Measurements from ENCODE around the gene KIF3A. TPM values are rescaled to one million over a fixed set of nuclear protein-coding genes. Genes with fewer than 3 reads are reported as not detected.

Gene KIF3A
- total and polyA plus RNA-seq, 2 of the 8 experiments (the other 6 are each of a cell fraction or from before 2014, with no cell fraction given), result 3.1 to 13.1 TPM

DNA sequence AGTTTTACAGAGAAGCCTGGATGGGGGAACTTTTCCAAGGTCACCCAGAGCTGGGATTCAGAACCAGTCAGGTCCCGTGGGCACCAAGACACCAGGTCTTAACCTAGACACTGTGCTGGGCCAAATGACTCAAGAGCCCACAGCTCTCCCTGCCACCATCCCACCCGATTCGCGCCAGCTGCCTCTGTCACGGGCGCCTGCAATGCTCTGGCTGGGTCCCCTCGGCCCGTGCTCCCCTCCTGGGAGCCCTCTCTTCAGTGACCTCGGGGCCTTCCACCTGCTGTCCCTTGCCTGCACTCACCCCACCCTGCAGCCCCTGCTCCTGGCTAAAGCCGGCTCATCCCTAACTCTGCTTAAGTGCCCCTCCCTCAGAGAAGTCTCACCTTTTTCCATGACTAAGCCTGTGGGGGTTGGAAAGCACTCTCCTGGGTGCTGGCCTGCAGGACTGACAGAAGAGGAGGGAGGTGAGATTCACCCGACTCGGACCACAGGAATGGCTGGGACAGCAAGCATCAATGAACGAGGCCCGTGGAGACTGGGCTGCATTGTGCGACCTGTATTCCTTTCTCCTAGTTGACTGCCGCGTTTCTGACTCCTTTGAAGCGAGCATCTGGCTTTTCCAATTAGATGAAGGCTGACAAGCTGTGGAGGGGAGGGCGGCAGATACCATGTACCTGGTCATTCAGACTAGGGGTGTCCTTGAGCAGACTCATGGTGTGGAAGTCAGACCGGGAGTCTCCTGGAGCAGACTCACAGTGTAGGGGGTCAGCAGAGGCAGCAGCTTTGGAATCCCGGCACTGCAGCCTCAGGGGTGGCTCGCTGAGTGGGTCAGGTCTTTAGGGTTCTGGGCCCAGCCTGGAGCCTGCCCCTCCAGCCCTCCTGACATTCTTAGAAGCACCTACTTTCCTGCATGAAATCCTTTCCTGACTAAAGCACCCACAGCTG is 69.3 kb downstream of the KIF3A start:
- H3K27me3 ChIP-seq (replicated peaks in 1 of 4; ENCODE audit: control insufficient read depth in 3 of 4, extremely low read depth in 1 of 4, insufficient read depth in 3 of 4, low read length in 3 of 4), result no peaks in the 10 kb centered on the region; a peak in 1 of 7 replicates
- no peak overlapping the region for H4K8ac ChIP-seq (ENCODE audit: extremely low read depth, insufficient read depth, low read length)
- FAIRE-seq (no peak), DNase-seq (ENCODE audit: low read depth in 1 of 2, low spot score in 2 of 2) (no peak)
- TF ChIP-seq KDM1A (IDR thresholded peaks at IDR 0.05; ENCODE audit: borderline replicate concordance, low read length) (no peak), FOSL1 (IDR thresholded peaks at IDR 0.05; ENCODE audit: insufficient read depth, low read depth, low read length) (no peak), PHF8 (conservative IDR thresholded peaks at IDR 0.05; ENCODE audit: low read depth, low read length) (no peak)
- no peak overlapping the region for H2BK12ac ChIP-seq (ENCODE audit: low read depth, low read length)
- H2AFZ ChIP-seq (ENCODE audit: low read length), result 0 out of 2 replicates have a peak overlapping the region, but pooled peaks have one; percentile 23
- no peak overlapping the region for H3K9ac ChIP-seq (replicated peaks in 1 of 4; ENCODE audit: extremely low read depth in 1 of 4, low read depth in 3 of 4, low read length in 3 of 4)
- H3K4me3 ChIP-seq (ENCODE audit: extremely low read depth in 1 of 4, insufficient read depth in 2 of 4, low read depth in 3 of 4, low read length in 4 of 4), result no peak overlapping the region
- no peaks in the 10 kb centered on the region for H4K20me1 ChIP-seq (replicated peaks in 1 of 2; ENCODE audit: control insufficient read depth in 1 of 2, insufficient read depth in 2 of 2, low read length in 2 of 2)
- H3K79me1 ChIP-seq (ENCODE audit: low read depth, low read length), result no peaks in the 10 kb centered on the region
- H3K36me3 ChIP-seq (ENCODE audit: control insufficient read depth in 2 of 4, insufficient read depth in 4 of 4, low read length in 3 of 4), result no peaks in the 10 kb centered on the region
- 87% methylated on average over 22 of the region's 22 CpGs; no CpG with 5 or more reads in 1 of the 2 experiments for whole genome bisulfite sequencing, 2 experiments (ENCODE audit: extremely low coverage in 1 of 2, insufficient coverage in 1 of 2, insufficient read length in 1 of 2, insufficient replicate concordance in 2 of 2, low coverage in 1 of 2, low lambda C conversion rate in 2 of 2, missing lambda C conversion rate in 1 of 2)
- ChIA-PET POLR2A (ENCODE audit: partially characterized antibody) (interaction anchor here (0.6 to 1.3 kb wide), 2 partner anchors 9 to 17 kb away, joined by 3 read pairs; no protein-coding TSS in a partner anchor), CTCF (ENCODE audit: partially characterized antibody) (interaction anchor here (0.9 to 2.2 kb wide), 3 partner anchors 9 to 87 kb away, joined by 3 to 8 read pairs (median 6); no protein-coding TSS in a partner anchor)
- no peaks in the 10 kb centered on the region for H3K79me2 ChIP-seq (ENCODE audit: control insufficient read depth in 1 of 2, insufficient read depth in 2 of 2, low read length in 2 of 2)
- H3K18ac ChIP-seq (ENCODE audit: extremely low read depth, low read length), result no peak overlapping the region
- no peak overlapping the region for H4K5ac ChIP-seq (ENCODE audit: insufficient read length, low read depth, low read length)
- H2BK120ac ChIP-seq (replicated peaks; ENCODE audit: low read depth, low read length), result no peak overlapping the region
- no peaks in the 10 kb centered on the region for H3K23me2 ChIP-seq (ENCODE audit: low read depth, low read length)
- no peak overlapping the region for H3K27ac ChIP-seq (ENCODE audit: low read depth, low read length)
- H3K23ac ChIP-seq (ENCODE audit: insufficient read length), result no peak overlapping the region
- peaks cover 0 to 3% (median 0%) of the 10 kb centered on the region in 4 experiments; a peak in 1 of 7 replicates for H3K4me1 ChIP-seq (replicated peaks in 1 of 4; ENCODE audit: control insufficient read depth in 3 of 4, insufficient read depth in 4 of 4, low read length in 3 of 4)
- H3K4me2 ChIP-seq (ENCODE audit: insufficient read depth in 1 of 2, low read depth in 2 of 2, low read length in 2 of 2), result no peak overlapping the region
- no peak overlapping the region for H3K56ac ChIP-seq (replicated peaks; ENCODE audit: insufficient read length, low read depth, low read length)
- 0 out of 4 replicates have a peak, but pooled peaks cover 0 to 3% of the 10 kb centered on the region in 2 experiments for H3K9me3 ChIP-seq (ENCODE audit: insufficient read depth in 2 of 2, low read depth in 1 of 2, low read length in 1 of 2)
- no peak overlapping the region for H3K14ac ChIP-seq (ENCODE audit: insufficient read length)
- H2BK15ac ChIP-seq (ENCODE audit: low read length), result no peak overlapping the region
- no peak overlapping the region for H2BK20ac ChIP-seq (ENCODE audit: low read length)
- no peak overlapping the region for H2BK5ac ChIP-seq (ENCODE audit: low read depth, low read length)
- H3K4ac ChIP-seq (replicated peaks; ENCODE audit: insufficient read length, low read depth, low read length), result no peak overlapping the region
- no peak overlapping the region for H4K91ac ChIP-seq (replicated peaks; ENCODE audit: insufficient read length, low read length)
- H2AK5ac ChIP-seq (ENCODE audit: low read depth, low read length), result no peak overlapping the region
